HG03575 (cell line): Measurements from ENCODE around the gene SKIC2.

ENCODE experiments used
- ATAC-seq: cut with Tn5 transposase; IDR thresholded peaks from one replicate; pipeline ENCODE4 v1.9.1; 2021; ENCODE audit not compliant: unreplicated experiment, insufficient number of reproducible peaks, low FRiP score; ENCODE audit errors: extremely low read depth

Gene SKIC2

DNA sequence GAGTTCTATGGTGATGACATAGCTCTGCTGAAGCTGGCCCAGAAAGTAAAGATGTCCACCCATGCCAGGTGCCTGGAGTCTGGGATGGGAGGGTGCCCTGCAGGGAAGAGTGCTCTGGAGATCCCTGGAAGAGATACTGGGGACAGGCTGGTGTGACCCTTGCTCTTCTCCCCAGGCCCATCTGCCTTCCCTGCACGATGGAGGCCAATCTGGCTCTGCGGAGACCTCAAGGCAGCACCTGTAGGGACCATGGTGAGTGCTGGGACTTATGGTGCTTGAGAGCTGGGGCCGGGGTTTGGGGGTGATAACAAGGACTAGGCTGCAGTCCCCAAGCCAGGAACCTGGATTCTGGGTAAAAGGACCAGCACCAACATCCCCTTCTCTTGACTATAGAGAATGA lies 15.2 kb upstream of the SKIC2 start:
- no peak for ATAC-seq

- ATAC-seq = no peak
Observed at GRCh38 chr6:31945154-31945506, 13.8 kb upstream of the SKIC2 start.

GRCh38 chr6:31945507-31946369 lies 13.2 kb upstream of the SKIC2 start, which contains the start of gene CFB:
Gene CFB, plus strand, starts transcription at chr6:31946095. Its CDS starts 127 bp downstream, at chr6:31946222.
- ATAC-seq = no peak

- no peak for ATAC-seq
Observed at GRCh38 chr6:31946370-31946885, 12.5 kb upstream of the SKIC2 start.

DNA sequence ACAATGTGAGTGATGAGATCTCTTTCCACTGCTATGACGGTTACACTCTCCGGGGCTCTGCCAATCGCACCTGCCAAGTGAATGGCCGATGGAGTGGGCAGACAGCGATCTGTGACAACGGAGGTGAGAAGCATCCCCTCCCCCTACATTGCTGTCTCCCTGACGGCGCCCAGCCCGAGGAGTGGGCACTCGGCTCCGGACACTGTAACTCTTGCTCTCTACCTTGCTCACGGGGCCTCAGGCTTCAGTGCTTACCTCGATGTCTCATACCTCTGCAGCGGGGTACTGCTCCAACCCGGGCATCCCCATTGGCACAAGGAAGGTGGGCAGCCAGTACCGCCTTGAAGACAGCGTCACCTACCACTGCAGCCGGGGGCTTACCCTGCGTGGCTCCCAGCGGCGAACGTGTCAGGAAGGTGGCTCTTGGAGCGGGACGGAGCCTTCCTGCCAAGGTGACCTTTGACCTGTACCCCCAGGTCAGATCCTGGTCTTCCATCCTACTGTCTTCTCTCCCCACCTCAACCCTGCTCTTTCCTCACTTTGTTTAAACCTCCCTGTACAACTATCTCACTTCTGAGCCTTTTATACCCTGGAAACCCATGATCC lies 11.8 kb upstream of the SKIC2 start:
- ATAC-seq = no peak

DNA sequence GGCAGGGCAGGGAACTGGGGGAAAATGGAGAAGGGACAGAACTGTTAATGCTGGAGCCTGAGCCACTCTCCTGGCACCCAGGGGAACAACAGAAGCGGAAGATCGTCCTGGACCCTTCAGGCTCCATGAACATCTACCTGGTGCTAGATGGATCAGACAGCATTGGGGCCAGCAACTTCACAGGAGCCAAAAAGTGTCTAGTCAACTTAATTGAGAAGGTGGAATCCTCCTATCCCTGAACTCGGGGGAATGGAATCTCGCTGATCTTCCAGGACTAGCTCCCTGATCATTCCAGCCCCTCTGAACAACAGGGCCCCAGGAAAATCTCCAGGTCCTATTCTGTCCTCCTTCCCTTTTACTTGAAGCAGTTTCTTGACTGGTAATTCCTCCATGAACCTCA lies 11.1 kb upstream of the SKIC2 start:
- ATAC-seq = no peak

- ATAC-seq = no peak
Observed at GRCh38 chr6:31948306-31948705, 10.7 kb upstream of the SKIC2 start.

DNA sequence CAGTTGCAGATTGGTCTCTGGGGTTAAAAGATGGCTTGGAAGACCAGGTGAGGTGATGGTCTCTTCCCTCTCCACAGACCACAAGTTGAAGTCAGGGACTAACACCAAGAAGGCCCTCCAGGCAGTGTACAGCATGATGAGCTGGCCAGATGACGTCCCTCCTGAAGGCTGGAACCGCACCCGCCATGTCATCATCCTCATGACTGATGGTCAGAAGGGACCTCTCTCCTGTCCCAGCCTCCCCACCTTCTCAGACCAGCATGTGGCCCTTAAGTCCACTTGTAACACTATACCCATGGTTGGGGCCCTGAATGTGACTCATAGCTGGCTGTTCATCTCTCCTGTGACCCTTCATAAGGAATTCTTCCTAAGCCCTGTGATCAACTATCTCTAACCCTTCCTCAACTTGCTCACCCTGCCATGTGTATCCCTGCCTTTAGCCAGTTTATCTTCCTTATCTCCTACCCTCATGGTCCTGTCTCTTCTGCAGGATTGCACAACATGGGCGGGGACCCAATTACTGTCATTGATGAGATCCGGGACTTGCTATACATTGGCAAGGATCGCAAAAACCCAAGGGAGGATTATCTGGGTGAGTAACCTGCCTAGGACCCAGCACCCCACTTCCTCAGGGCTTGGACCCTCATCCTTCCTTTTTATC lies 10.1 kb upstream of the SKIC2 start:
- ATAC-seq = no peak

DNA sequence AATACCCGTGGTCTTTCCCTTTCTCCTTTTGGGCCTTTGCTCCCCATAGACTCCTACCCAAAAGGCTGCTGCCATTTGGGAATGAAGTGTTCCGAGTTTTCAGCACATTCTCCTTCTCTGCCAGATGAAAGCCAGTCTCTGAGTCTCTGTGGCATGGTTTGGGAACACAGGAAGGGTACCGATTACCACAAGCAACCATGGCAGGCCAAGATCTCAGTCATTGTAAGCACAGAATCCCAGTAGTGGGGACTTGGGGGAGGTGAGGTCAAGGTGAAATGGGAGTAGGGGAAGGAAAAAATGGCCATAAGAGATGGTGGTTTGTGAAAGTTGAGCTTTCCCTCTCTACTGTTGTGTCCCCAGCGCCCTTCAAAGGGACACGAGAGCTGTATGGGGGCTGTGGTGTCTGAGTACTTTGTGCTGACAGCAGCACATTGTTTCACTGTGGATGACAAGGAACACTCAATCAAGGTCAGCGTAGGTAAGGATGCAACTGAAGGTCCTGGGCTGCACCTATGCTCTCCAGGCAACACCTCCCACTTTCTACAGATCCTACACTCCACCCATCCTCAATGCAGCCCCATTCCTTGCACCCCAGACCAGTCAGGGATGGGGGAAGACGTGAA lies 8.9 kb upstream of the SKIC2 start:
- ATAC-seq = no peak

DNA sequence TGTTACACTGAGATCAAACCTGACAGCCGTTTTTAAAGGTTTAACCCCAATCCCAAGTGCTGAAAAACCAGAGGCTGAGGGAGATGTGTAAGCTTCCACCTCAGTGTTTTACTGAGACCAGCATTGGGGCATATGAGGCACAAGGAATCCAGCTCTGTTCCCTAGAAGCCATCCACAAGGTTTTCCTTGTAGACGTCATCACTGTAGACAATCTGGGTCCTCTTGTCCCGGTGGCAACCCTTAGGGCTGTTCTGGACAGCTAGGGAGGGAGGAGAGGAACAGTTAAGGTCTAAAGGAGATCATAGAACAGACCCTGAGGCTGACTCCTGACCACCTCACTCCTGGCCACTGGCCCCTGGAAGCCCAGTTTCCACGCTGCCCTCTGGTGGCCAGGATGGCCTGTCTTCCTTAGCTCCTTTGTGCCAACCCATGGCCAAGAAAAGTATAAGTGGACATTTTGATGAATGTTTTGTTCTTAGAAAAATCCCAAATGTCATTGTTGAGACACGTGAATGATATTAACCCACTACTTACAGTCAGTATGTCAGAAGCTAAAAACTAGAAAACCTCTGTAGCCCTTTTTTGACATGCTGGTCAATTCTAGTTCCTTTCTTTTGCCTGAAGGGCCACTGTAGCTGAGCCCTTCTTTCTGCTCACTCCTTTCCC lies 6.7 kb upstream of the SKIC2 start:
- no peak for ATAC-seq

GRCh38 chr6:31952890-31953289 lies 6.1 kb upstream of the SKIC2 start:
- ATAC-seq = no peak

DNA sequence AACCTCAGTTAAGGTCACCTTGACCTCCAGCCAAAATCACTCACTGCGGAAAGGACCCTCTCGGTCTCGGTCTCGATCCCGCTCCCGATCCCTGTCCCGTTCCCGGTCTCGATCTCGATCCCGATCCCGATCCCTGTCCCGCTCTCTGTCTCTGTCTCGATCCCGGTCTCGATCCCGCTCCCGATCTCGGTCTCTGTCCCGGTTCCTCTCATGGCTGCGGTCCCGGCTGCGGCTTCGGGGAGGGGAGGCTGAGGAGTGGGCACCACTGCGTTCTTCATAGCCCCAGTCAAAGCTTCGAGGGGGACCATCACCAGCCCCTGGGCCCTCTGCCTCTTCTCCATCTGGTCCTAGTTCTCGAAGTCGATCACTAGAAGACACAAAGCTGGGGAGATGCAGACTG lies 4.5 kb upstream of the SKIC2 start:
- ATAC-seq = no peak

DNA sequence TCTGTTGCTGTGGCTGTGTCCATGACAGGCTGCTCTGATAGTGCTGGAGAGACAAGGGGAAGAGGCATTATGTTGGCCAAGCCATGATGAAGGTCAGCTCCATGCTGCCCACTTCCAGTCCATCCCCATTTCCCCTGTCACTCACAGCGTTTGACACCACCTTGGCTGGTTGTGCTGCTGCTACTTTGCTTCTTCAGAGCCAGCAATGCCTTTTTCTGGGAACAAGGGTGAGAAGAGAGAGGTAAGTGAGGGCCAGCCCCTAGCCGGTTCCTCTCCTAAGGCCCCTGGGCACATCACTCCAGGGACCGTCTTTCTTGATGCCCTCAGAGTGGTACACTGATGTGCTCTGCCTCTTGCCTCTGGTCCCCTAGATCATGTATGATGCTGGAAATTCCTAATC lies 2.2 kb upstream of the SKIC2 start:
- no peak for ATAC-seq

GRCh38 chr6:31958412-31958740 lies 599 bp upstream of the SKIC2 start:
- ATAC-seq = no peak

DNA sequence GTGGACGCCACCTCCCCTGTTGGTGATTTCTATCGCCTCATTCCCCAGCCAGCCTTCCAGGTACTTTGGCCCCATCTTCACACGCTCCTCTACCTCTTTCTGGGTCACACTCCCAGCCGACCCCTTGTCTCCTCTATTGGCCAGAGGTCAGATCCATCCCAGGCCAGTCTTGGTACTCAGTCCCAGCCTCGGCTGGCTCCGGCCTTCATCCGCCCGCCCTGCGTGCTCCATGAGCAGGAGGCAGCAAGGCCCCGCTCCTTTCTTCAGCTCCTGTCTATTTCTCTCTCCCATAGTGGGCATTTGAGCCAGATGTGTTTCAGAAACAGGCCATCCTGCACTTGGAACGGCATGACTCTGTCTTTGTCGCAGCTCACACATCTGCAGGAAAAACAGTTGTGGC lies 2.6 kb downstream of the SKIC2 start:
- ATAC-seq = no peak

GRCh38 chr6:31963921-31964320 lies 4.9 kb downstream of the SKIC2 start:
- ATAC-seq = no peak

GRCh38 chr6:31965700-31966099 lies 6.7 kb downstream of the SKIC2 start:
- no peak for ATAC-seq

DNA sequence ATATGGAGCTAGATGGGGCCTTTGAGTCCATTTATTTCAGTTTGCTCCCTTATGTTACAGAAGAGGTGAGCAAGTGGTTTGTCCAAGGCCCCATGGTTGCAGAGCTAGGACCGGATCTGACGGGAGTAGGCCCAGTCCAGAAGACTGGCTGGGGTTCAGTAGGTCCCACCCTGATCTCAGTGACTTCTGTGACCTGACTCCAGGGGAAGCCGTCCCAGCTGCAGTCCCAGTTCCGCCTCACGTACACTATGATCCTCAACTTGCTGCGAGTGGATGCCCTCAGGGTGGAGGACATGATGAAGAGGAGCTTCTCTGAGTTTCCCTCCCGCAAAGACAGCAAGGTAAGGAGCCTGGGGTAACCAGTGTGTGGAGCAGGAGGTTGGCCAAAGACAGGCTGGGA lies 7.5 kb downstream of the SKIC2 start:
- no peak for ATAC-seq
